ENCODE measurements around the gene AP1M1.

Gene AP1M1

DNA sequence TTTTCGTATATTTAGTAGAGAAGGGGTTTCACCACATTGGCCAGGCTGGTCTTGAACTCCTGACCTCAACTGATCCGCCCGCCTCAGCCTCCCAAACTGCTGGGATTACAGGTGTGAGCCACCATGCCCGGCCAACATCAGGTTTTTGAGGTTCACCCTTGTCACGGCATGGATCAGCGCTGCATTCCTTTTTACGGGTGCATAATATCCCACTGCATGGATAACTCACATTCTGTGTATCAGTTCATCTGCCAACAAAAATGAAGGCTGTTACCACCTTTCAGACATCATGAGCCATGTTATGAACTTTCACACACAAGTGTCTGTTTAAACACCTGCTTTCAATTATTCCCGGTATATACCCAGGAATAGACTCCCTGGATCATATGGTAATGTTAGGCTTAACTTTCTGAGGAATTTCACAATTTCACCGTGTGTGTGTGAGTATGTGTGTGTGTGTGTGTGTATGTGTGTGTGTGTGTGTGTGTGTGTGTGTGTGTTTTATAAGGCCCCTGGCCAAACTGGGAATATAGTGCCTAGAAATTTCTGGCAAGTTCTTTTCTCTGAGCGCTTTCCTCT, 52.2 kb downstream of the AP1M1 start:
- no peak for TF ChIP-seq CTCF (IDR thresholded peaks at IDR 0.05; ENCODE audit: control insufficient read depth, insufficient read depth, low read depth, low read length, missing control alignments)
- peak; percentile 47 for DNase-seq (ENCODE audit: low read depth)
- no peak overlapping the region for H3K4me3 ChIP-seq (ENCODE audit: control insufficient read depth, low read depth, low read length)

DNA sequence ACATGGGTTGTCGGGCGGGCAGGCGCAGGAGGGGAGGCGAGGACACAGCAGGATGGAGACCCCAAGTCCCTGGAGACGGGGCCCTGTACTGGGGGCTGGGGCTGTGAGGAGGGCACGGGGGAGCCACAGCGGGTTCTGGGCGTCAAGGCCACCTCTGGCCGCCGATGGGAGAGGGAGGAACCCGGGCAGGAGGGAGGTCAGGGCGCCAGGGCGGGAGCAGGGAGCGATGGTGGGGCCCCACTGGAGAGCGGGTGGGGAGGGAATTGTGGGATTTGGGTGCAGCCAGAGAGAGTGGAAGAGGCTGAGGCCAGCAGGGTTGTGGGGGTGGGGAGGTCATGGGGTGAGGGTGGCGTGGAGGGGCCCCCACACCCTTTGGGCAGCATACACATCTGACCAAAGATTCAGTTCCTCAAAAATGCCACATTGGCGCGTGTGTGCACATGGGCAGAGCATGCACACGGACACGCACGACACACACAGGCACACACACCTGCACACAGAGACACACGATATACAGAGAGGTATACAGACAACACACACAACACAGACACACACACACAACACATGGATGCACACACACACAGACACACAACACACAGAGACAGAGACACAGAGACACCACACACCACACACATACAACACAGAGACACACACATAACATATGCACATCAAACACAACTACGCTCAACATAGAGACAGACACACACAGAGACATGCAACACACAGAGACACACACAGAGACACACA, 54.9 kb downstream of the AP1M1 start:
- no peak for TF ChIP-seq CTCF (IDR thresholded peaks at IDR 0.05; ENCODE audit: control insufficient read depth, insufficient read depth, low read depth, low read length, missing control alignments)
- no peak for DNase-seq (ENCODE audit: low read depth)
- no peak overlapping the region for H3K4me3 ChIP-seq (ENCODE audit: control insufficient read depth, low read depth, low read length)

GRCh38 chr19:16254851-16255408, 57.2 kb downstream of the AP1M1 start:
- DNase-seq (ENCODE audit: low read depth): no peak
- no peak overlapping the region for H3K4me3 ChIP-seq (ENCODE audit: control insufficient read depth, low read depth, low read length)
- TF ChIP-seq CTCF (IDR thresholded peaks at IDR 0.05; ENCODE audit: control insufficient read depth, insufficient read depth, low read depth, low read length, missing control alignments): no peak

GRCh38 chr19:16257509-16258002, 59.8 kb downstream of the AP1M1 start:
- DNase-seq (ENCODE audit: low read depth): no peak
- H3K4me3 ChIP-seq (ENCODE audit: control insufficient read depth, low read depth, low read length): no peak overlapping the region
- no peak for TF ChIP-seq CTCF (IDR thresholded peaks at IDR 0.05; ENCODE audit: control insufficient read depth, insufficient read depth, low read depth, low read length, missing control alignments)

- no peak for DNase-seq (ENCODE audit: low read depth)
- no peak for TF ChIP-seq CTCF (IDR thresholded peaks at IDR 0.05; ENCODE audit: control insufficient read depth, insufficient read depth, low read depth, low read length, missing control alignments)
- H3K4me3 ChIP-seq (ENCODE audit: control insufficient read depth, low read depth, low read length): no peak overlapping the region
Measured at GRCh38 chr19:16258440-16258903, 60.8 kb downstream of the AP1M1 start.

GRCh38 chr19:16259385-16260159, 61.9 kb downstream of the AP1M1 start:
- no peak for TF ChIP-seq CTCF (IDR thresholded peaks at IDR 0.05; ENCODE audit: control insufficient read depth, insufficient read depth, low read depth, low read length, missing control alignments)
- DNase-seq (ENCODE audit: low read depth): no peak
- H3K4me3 ChIP-seq (ENCODE audit: control insufficient read depth, low read depth, low read length): no peak overlapping the region

Measured in AG09309 (cell line).